Measurements from ENCODE around the gene STAC2.

The STAC2 gene

GRCh38 chr17:39166437-39167335 is 59.1 kb downstream of the STAC2 start:
- in situ Hi-C loops (cut with HindIII; ENCODE audit: low sequenced_read_pairs) = no loop called here

DNA sequence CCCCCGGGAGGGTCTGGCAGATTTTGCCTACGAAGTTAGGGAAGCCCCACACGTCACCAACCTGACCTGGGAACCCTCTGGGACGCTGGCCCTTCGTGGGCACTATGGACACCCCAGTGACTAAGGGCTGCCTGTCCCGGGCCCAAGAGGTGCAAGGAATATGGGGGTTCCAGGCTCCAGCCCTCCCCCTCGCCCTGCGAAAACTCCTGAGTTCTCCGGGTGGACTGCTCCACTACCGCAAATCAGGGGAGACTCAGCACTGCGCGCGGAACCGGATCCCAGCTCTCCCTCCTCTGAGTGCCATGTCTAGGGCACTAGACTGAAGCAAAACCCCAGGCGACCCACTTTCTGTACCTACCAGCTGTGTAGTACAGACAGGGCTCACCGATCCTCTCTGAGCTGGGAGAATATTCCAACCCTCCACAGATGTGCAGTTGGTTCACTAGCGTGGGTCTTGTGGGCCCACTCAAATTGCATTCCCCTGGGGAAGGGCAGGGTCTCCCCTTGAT is 59.9 kb downstream of the STAC2 start, which contains the start of gene ARL5C:
Gene ARL5C (minus strand): TSS at position 321 of the 509 bp plus-strand sequence. CDS start 401 bp downstream, outside the sequence.
- in situ Hi-C loops (cut with HindIII; ENCODE audit: low sequenced_read_pairs) = no loop called here

DNA sequence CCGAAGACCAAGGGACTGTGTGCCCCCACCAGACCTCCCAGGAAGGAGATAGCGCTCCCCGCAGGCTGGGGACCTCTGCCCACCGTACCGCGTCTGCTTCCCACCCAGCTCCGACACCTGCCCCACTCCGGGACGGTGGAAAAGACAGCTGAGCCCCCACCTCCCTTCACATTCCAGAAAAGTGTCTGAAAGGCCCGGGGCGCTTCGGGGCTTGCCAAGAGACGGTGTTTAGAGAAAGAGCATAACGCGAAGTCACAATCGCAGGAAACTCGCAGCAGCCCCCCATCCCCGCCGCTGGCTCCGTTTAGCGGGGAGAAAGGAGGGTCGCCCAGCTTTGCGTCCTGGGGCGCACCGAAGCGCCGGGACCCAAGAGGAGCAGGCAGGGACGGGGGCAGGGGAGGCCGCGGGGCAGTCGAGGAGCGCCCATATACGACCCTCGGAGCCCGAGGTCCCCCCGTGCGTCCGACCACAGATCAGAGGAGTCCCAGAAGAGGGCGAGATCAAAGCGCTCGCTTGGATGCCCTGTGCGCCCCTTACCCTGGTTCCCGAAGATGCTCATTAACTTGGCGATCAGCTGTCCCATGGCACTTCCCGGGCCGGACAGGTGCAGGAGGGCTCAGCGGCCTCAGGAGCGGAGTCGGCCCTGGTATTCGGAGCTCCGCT is 60.4 kb downstream of the STAC2 start:
- in situ Hi-C loops (cut with HindIII; ENCODE audit: low sequenced_read_pairs) = no loop called here

- in situ Hi-C loops (cut with HindIII; ENCODE audit: low sequenced_read_pairs) = no loop called here
Observed at GRCh38 chr17:39164675-39165143, 61.0 kb downstream of the STAC2 start.

DNA sequence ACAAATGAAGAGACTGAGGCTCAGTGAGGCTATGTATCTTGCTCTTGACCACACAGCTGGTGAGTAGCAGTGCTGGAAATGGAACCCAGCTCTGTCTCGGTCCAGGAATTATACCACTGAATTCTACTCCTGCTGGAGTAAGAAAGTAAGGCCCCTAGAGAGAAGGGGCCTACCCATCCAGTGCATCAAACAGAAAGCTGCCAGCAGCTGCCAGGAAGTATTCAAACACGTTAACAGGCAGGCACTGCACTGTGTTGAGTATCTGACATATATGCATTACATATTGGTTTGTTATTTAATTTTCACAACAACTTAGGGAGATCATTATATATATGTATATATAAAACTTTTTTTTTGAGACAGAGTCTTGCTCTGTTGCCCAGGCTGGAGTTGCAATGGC is 63.8 kb downstream of the STAC2 start:
- in situ Hi-C loops (cut with HindIII; ENCODE audit: low sequenced_read_pairs) = no loop called here
